ENCODE measurements around the gene DDX25.
A peak's percentile ranks its signal among the peaks of the same experiment; 100 is the strongest.

Gene DDX25

GRCh38 chr11:125922156-125922555, 17.8 kb downstream of the DDX25 start:
- DNase-seq, result no peak
- Histone ChIP-seq H3K27me3 (replicated peaks in 2 of 5; ENCODE audit: control insufficient read depth in 4 of 5, insufficient read depth in 5 of 5, low read length in 4 of 5) (peaks cover 0 to 7% (median 3%) of the 10 kb centered on the region in 5 experiments), H3K36me3 (ENCODE audit: control insufficient read depth in 4 of 4, insufficient read depth in 4 of 4, low read length in 3 of 4) (no peaks in the 10 kb centered on the region), H3K9me3 (ENCODE audit: control extremely low read depth in 1 of 5, control insufficient read depth in 4 of 5, insufficient read depth in 2 of 5, low read depth in 1 of 5, low read length in 4 of 5) (no peaks in the 10 kb centered on the region), H3K27ac (ENCODE audit: insufficient read depth in 1 of 2, low read depth in 1 of 2, low read length in 2 of 2, poor library complexity in 1 of 2, severe bottlenecking in 2 of 2) (no peak overlapping the region), H3K4me1 (ENCODE audit: control extremely low read depth in 1 of 4, control insufficient read depth in 4 of 4, insufficient read depth in 4 of 4, low read length in 3 of 4) (no peaks in the 10 kb centered on the region), H3K4me3 (ENCODE audit: control insufficient read depth in 1 of 7, extremely low read depth in 1 of 7, insufficient read depth in 4 of 7, low read depth in 2 of 7, low read length in 6 of 7) (no peak overlapping the region)
- WGBS (ENCODE audit: insufficient coverage), result 96% methylated on average over 3 of the region's 3 CpGs
- POLR2A ChIA-PET, result no interaction called here
- CTCF ChIA-PET, result interaction anchor here (0.7 to 5.6 kb wide), 6 partner anchors 23 to 295 kb away, joined by 3 to 84 read pairs (median 4); no protein-coding TSS in a partner anchor

DNA sequence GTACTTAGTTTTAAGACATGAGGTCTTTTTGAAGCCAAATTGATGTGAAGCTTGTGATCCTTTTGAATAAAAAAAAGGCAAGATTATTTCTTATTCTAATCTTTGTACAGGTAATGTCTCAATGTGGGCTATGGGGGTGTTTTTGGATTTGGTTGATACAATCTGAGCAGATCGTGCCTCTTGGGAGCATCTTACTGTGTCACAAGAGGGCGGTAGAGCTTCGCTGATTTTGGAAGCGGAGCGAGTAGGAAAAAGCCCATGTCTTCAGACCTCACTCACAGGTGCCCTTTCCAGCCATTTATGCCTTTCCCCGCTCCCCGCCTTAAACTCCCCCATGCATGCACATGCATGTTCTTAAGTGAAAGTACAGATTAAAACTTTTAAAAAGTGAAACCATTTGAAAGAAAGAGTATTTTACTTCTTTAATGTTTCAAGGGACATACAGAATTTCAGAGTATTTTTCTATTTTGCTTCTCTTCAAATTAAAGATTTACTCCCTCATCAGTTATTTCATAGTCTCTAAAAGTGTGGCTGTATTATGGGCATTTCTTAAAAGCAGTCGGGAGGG, 18.8 kb downstream of the DDX25 start:
- peaks cover 0 to 10% (median 3%) of the 10 kb centered on the region in 5 experiments for H3K27me3 ChIP-seq (replicated peaks in 2 of 5; ENCODE audit: control insufficient read depth in 4 of 5, insufficient read depth in 5 of 5, low read length in 4 of 5)
- H3K27ac ChIP-seq (ENCODE audit: insufficient read depth in 1 of 2, low read depth in 1 of 2, low read length in 2 of 2, poor library complexity in 1 of 2, severe bottlenecking in 2 of 2), result no peak overlapping the region
- DNase-seq, result peak; percentile 63 to 80 (median 72)
- H3K36me3 ChIP-seq (ENCODE audit: control insufficient read depth in 4 of 4, insufficient read depth in 4 of 4, low read length in 3 of 4), result no peaks in the 10 kb centered on the region
- POLR2A ChIA-PET, result no interaction called here
- 4% methylated on average over 5 of the region's 8 CpGs for WGBS (ENCODE audit: insufficient coverage)
- no peak overlapping the region for H3K4me3 ChIP-seq (ENCODE audit: control insufficient read depth in 1 of 7, extremely low read depth in 1 of 7, insufficient read depth in 4 of 7, low read depth in 2 of 7, low read length in 6 of 7)
- H3K9me3 ChIP-seq (ENCODE audit: control extremely low read depth in 1 of 5, control insufficient read depth in 4 of 5, insufficient read depth in 2 of 5, low read depth in 1 of 5, low read length in 4 of 5), result no peaks in the 10 kb centered on the region
- H3K4me1 ChIP-seq (ENCODE audit: control extremely low read depth in 1 of 4, control insufficient read depth in 4 of 4, insufficient read depth in 4 of 4, low read length in 3 of 4), result no peaks in the 10 kb centered on the region
- CTCF ChIA-PET, result interaction anchor here (0.7 to 5.6 kb wide), 11 partner anchors 9 to 294 kb away, joined by 3 to 84 read pairs (median 4); no protein-coding TSS in a partner anchor

GRCh38 chr11:125923633-125924032, 19.3 kb downstream of the DDX25 start:
- H3K4me3 ChIP-seq (ENCODE audit: control insufficient read depth in 1 of 7, extremely low read depth in 1 of 7, insufficient read depth in 4 of 7, low read depth in 2 of 7, low read length in 6 of 7), result no peak overlapping the region
- no peak overlapping the region for H3K27ac ChIP-seq (ENCODE audit: insufficient read depth in 1 of 2, low read depth in 1 of 2, low read length in 2 of 2, poor library complexity in 1 of 2, severe bottlenecking in 2 of 2)
- H3K4me1 ChIP-seq (ENCODE audit: control extremely low read depth in 1 of 4, control insufficient read depth in 4 of 4, insufficient read depth in 4 of 4, low read length in 3 of 4), result no peaks in the 10 kb centered on the region
- peaks cover 0 to 10% (median 4%) of the 10 kb centered on the region in 5 experiments for H3K27me3 ChIP-seq (replicated peaks in 2 of 5; ENCODE audit: control insufficient read depth in 4 of 5, insufficient read depth in 5 of 5, low read length in 4 of 5)
- ChIA-PET POLR2A (no interaction called here), CTCF (interaction anchor here (1.1 to 5.6 kb wide), 10 partner anchors 8 to 272 kb away, joined by 3 to 84 read pairs (median 4); partner anchors contain the start of gene VSIG10L2)
- no peak for DNase-seq
- H3K36me3 ChIP-seq (ENCODE audit: control insufficient read depth in 4 of 4, insufficient read depth in 4 of 4, low read length in 3 of 4), result no peaks in the 10 kb centered on the region
- no peaks in the 10 kb centered on the region for H3K9me3 ChIP-seq (ENCODE audit: control extremely low read depth in 1 of 5, control insufficient read depth in 4 of 5, insufficient read depth in 2 of 5, low read depth in 1 of 5, low read length in 4 of 5)
- WGBS (ENCODE audit: insufficient coverage), result 95% methylated on average over 6 of the region's 8 CpGs

GRCh38 chr11:125924384-125925007, 20.2 kb downstream of the DDX25 start:
- DNase-seq, result no peak
- POLR2A ChIA-PET, result no interaction called here
- no peak overlapping the region for H3K27ac ChIP-seq (ENCODE audit: insufficient read depth in 1 of 2, low read depth in 1 of 2, low read length in 2 of 2, poor library complexity in 1 of 2, severe bottlenecking in 2 of 2)
- no peaks in the 10 kb centered on the region for H3K36me3 ChIP-seq (ENCODE audit: control insufficient read depth in 4 of 4, insufficient read depth in 4 of 4, low read length in 3 of 4)
- H3K27me3 ChIP-seq (replicated peaks in 2 of 5; ENCODE audit: control insufficient read depth in 4 of 5, insufficient read depth in 5 of 5, low read length in 4 of 5), result peaks cover 0 to 12% (median 5%) of the 10 kb centered on the region in 5 experiments
- H3K4me3 ChIP-seq (ENCODE audit: control insufficient read depth in 1 of 7, extremely low read depth in 1 of 7, insufficient read depth in 4 of 7, low read depth in 2 of 7, low read length in 6 of 7), result no peak overlapping the region
- WGBS (ENCODE audit: insufficient coverage), result 96% methylated on average over 8 of the region's 9 CpGs
- H3K9me3 ChIP-seq (ENCODE audit: control extremely low read depth in 1 of 5, control insufficient read depth in 4 of 5, insufficient read depth in 2 of 5, low read depth in 1 of 5, low read length in 4 of 5), result no peaks in the 10 kb centered on the region
- CTCF ChIA-PET, result interaction anchor here (1.3 to 5.6 kb wide), 5 partner anchors 14 to 266 kb away, joined by 3 to 84 read pairs (median 6); partner anchors contain the start of gene VSIG10L2
- H3K4me1 ChIP-seq (ENCODE audit: control extremely low read depth in 1 of 4, control insufficient read depth in 4 of 4, insufficient read depth in 4 of 4, low read length in 3 of 4), result peaks cover 0 to under 1% (median 0%) of the 10 kb centered on the region in 4 experiments

DNA sequence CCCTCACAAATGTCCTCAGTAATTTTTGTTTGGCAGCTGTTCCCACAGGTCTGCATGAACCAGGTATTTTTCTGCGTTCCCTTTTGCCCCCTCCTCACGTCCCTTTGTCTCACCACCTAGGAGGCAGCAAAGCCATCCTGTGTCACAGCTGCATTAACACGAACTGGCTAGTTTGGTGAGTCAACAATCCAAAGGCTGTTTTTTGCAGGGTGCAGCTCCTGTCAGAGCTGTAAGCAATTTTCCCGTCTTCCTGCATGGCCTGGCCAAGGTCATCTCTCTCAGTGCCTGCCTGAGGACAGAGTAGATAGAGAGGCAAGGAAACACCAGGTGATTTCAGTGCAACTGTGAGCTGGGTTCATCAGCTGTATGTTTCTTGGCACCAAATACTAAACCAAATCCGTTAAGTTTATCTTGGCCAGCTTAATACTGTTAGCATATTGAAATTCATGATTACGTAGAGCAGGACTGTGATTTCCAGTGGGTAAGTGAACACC, 21.0 kb downstream of the DDX25 start:
- ChIA-PET CTCF (interaction anchor here (1.0 to 5.6 kb wide), 6 partner anchors 16 to 265 kb away, joined by 3 to 84 read pairs (median 4); partner anchors contain the start of genes PUS3 and VSIG10L2), POLR2A (no interaction called here)
- 89% methylated on average over 6 of the region's 6 CpGs for WGBS (ENCODE audit: insufficient coverage)
- no peak for DNase-seq
- H3K27me3 ChIP-seq (replicated peaks in 2 of 5; ENCODE audit: control insufficient read depth in 4 of 5, insufficient read depth in 5 of 5, low read length in 4 of 5), result peaks cover 0 to 13% (median 8%) of the 10 kb centered on the region in 5 experiments
- no peak overlapping the region for H3K4me3 ChIP-seq (ENCODE audit: control insufficient read depth in 1 of 7, extremely low read depth in 1 of 7, insufficient read depth in 4 of 7, low read depth in 2 of 7, low read length in 6 of 7)
- no peaks in the 10 kb centered on the region for H3K36me3 ChIP-seq (ENCODE audit: control insufficient read depth in 4 of 4, insufficient read depth in 4 of 4, low read length in 3 of 4)
- H3K4me1 ChIP-seq (ENCODE audit: control extremely low read depth in 1 of 4, control insufficient read depth in 4 of 4, insufficient read depth in 4 of 4, low read length in 3 of 4), result peaks cover 0 to 2% (median 0%) of the 10 kb centered on the region in 4 experiments
- no peak overlapping the region for H3K27ac ChIP-seq (ENCODE audit: insufficient read depth in 1 of 2, low read depth in 1 of 2, low read length in 2 of 2, poor library complexity in 1 of 2, severe bottlenecking in 2 of 2)
- H3K9me3 ChIP-seq (ENCODE audit: control extremely low read depth in 1 of 5, control insufficient read depth in 4 of 5, insufficient read depth in 2 of 5, low read depth in 1 of 5, low read length in 4 of 5), result no peaks in the 10 kb centered on the region

DNA sequence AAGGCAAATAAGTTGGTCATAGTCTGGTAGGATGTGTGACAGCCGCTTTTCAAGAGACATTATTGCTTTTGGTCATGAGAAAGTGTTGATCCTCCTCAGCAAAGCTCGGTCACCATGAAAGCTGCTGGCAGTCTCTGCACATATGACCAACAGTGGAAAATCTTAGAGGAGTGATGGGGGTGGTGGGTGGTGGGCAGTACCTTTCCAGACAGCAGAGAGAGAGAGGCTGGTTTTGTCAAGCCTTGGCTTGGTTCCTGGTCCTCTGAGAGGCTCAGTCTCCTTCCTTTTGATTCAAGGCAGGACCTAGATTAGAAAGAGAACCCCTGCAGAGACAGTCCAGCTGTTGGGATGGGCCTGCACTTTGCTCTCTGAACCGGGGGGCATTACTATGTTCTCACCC, 21.5 kb downstream of the DDX25 start:
- Histone ChIP-seq H3K27me3 (replicated peaks in 2 of 5; ENCODE audit: control insufficient read depth in 4 of 5, insufficient read depth in 5 of 5, low read length in 4 of 5) (peaks cover 0 to 13% (median 6%) of the 10 kb centered on the region in 5 experiments), H3K27ac (ENCODE audit: insufficient read depth in 1 of 2, low read depth in 1 of 2, low read length in 2 of 2, poor library complexity in 1 of 2, severe bottlenecking in 2 of 2) (no peak overlapping the region), H3K4me3 (ENCODE audit: control insufficient read depth in 1 of 7, extremely low read depth in 1 of 7, insufficient read depth in 4 of 7, low read depth in 2 of 7, low read length in 6 of 7) (no peak overlapping the region), H3K9me3 (ENCODE audit: control extremely low read depth in 1 of 5, control insufficient read depth in 4 of 5, insufficient read depth in 2 of 5, low read depth in 1 of 5, low read length in 4 of 5) (no peaks in the 10 kb centered on the region), H3K36me3 (ENCODE audit: control insufficient read depth in 4 of 4, insufficient read depth in 4 of 4, low read length in 3 of 4) (no peaks in the 10 kb centered on the region), H3K4me1 (ENCODE audit: control extremely low read depth in 1 of 4, control insufficient read depth in 4 of 4, insufficient read depth in 4 of 4, low read length in 3 of 4) (peaks cover 0 to 2% (median 0%) of the 10 kb centered on the region in 4 experiments)
- 76% methylated on average over 2 of the region's 3 CpGs for WGBS (ENCODE audit: insufficient coverage)
- CTCF ChIA-PET, result interaction anchor here (1.0 to 5.6 kb wide), 5 partner anchors 16 to 265 kb away, joined by 3 to 84 read pairs (median 4); partner anchors contain the start of gene PUS3
- no peak for DNase-seq
- POLR2A ChIA-PET, result no interaction called here

- 100% methylated on average over 9 of the region's 12 CpGs for WGBS (ENCODE audit: insufficient coverage)
- no peak overlapping the region for H3K27ac ChIP-seq (ENCODE audit: insufficient read depth in 1 of 2, low read depth in 1 of 2, low read length in 2 of 2, poor library complexity in 1 of 2, severe bottlenecking in 2 of 2)
- H3K9me3 ChIP-seq (ENCODE audit: control extremely low read depth in 1 of 5, control insufficient read depth in 4 of 5, insufficient read depth in 2 of 5, low read depth in 1 of 5, low read length in 4 of 5), result no peaks in the 10 kb centered on the region
- peaks cover 0 to 15% (median 6%) of the 10 kb centered on the region in 5 experiments for H3K27me3 ChIP-seq (replicated peaks in 2 of 5; ENCODE audit: control insufficient read depth in 4 of 5, insufficient read depth in 5 of 5, low read length in 4 of 5)
- ChIA-PET CTCF (interaction anchor here (1.8 kb wide), 1 partner anchor 197 kb away, joined by 6 read pairs; no protein-coding TSS in a partner anchor), POLR2A (no interaction called here)
- H3K36me3 ChIP-seq (ENCODE audit: control insufficient read depth in 4 of 4, insufficient read depth in 4 of 4, low read length in 3 of 4), result no peaks in the 10 kb centered on the region
- peaks cover 0 to 2% (median 0%) of the 10 kb centered on the region in 4 experiments for H3K4me1 ChIP-seq (ENCODE audit: control extremely low read depth in 1 of 4, control insufficient read depth in 4 of 4, insufficient read depth in 4 of 4, low read length in 3 of 4)
- no peak overlapping the region for H3K4me3 ChIP-seq (ENCODE audit: control insufficient read depth in 1 of 7, extremely low read depth in 1 of 7, insufficient read depth in 4 of 7, low read depth in 2 of 7, low read length in 6 of 7)
- no peak for DNase-seq
These were observed 22.4 kb downstream of the DDX25 start for GRCh38 chr11:125926682-125927081.
